NCI-H2171 treated with DMSO at 0.1 percent for 48 hours (cell line): ENCODE data around the gene LAMC2.

Experiments used
- DNase-seq: peaks from one replicate; lab custom pipeline; 2025; lab: John Stamatoyannopoulos, UW

LAMC2 gene

GRCh38 chr1:183287191-183287675 is 101.2 kb downstream of the LAMC2 start:
- DNase-seq: no peak

- no peak for DNase-seq
Observed at GRCh38 chr1:183288583-183288982, 102.5 kb downstream of the LAMC2 start.

- no peak for DNase-seq
Observed at GRCh38 chr1:183289051-183289496, 103.0 kb downstream of the LAMC2 start.

GRCh38 chr1:183290628-183291027 is 104.6 kb downstream of the LAMC2 start:
- no peak for DNase-seq

- DNase-seq: no peak
Observed at GRCh38 chr1:183291216-183291762, 105.2 kb downstream of the LAMC2 start.

- DNase-seq: no peak
Observed at GRCh38 chr1:183291802-183292514, 105.9 kb downstream of the LAMC2 start.

GRCh38 chr1:183293241-183293640 is 107.2 kb downstream of the LAMC2 start:
- no peak for DNase-seq

GRCh38 chr1:183293876-183294275 is 107.8 kb downstream of the LAMC2 start:
- no peak for DNase-seq
